HCT116 (cell line): Measurements from ENCODE around the gene NPSR1. TPM values are rescaled to one million over a fixed set of nuclear protein-coding genes. Genes with fewer than 3 reads are reported as not detected.

Experiments used
- ATAC-seq: fragments of 200-7000 bp; cut with Tn5 transposase; 2 replicates; pipeline ENCODE4 v1.9.1; 2020; ENCODE audit warnings: mild to moderate bottlenecking, moderate library complexity
- BruUV-seq: library from RNA; stranded (reverse); fragments of 400-500 nt; replicated peaks from 2 replicates; lab custom pipeline; 2021; lab: Mats Ljungman, UMichigan
- CTCF ChIA-PET: fragments of 300-600 bp; sonication (Branson Sonifier 250); formaldehyde crosslinking; loops from one replicate; lab custom pipeline; 2021; ENCODE audit warnings: antibody characterized with exemption; lab: Charles Lee
- POLR2A ChIA-PET: fragments of 300-600, 350-600 bp; sonication (Branson Sonifier 250); formaldehyde crosslinking; loops from one replicate; lab custom pipeline; 2021; ENCODE audit warnings: antibody characterized with exemption; lab: Charles Lee
- RAD21 ChIA-PET, 2 experiments: fragments of 300-600 bp; sonication (Branson Sonifier 250); formaldehyde crosslinking; loops; one replicate each; lab custom pipeline; 2023; ENCODE audit warnings: low total read pairs in 2 of 2; ENCODE audit not compliant: uncharacterized antibody in 2 of 2, unreplicated experiment in 2 of 2, low non-redundant PET in 1 of 2; lab: Charles Lee
- DNase-seq: peaks from one replicate; pipeline ENCODE4 v3.0.0-alpha.2; 2010; ENCODE audit warnings: low read depth, low spot score
- H2AFZ ChIP-seq: fragments of 200-600 bp; shearing (Covaris generic), sonication (generic); 2 replicates; pipeline ENCODE4 v1.6.1; 2017; ENCODE audit warnings: low read depth, mixed run types, mixed read lengths, antibody characterized with exemption, low read length; ENCODE audit not compliant: poor library complexity, severe bottlenecking
- H3K27ac ChIP-seq: 2 replicates; pipeline ENCODE4 v1.5.1; 2012; ENCODE audit warnings: low read depth, low read length
- H3K27me3 ChIP-seq: fragments of 200-600 bp; sonication (generic); 2 replicates; pipeline ENCODE4 v1.6.1; 2016; ENCODE audit warnings: mixed run types, low read length, mixed read lengths; ENCODE audit not compliant: insufficient read depth
- H3K36me3 ChIP-seq, 2 experiments: fragments of 200-500 bp in 1 of 2; fragments of 200-600 bp in 1 of 2; sonication (Bioruptor generic) in 1 of 2; sonication (generic) in 1 of 2; 2 replicates each; pipeline versions ENCODE4 v1.5.1 to v1.6.1; 2014 to 2016; ENCODE audit warnings: low read length in 2 of 2, inconsistent platforms in 1 of 2, mixed read lengths in 1 of 2, mixed run types in 1 of 2; ENCODE audit not compliant: insufficient read depth in 2 of 2, control insufficient read depth in 1 of 2
- H3K4me1 ChIP-seq, 2 experiments: fragments of 200-600 bp in 1 of 2; sonication (generic) in 1 of 2; 2 replicates each; pipeline versions ENCODE4 v1.5.1 to v1.6.1; 2012 to 2017; ENCODE audit warnings: low read length in 2 of 2, inconsistent platforms in 1 of 2, mild to moderate bottlenecking in 1 of 2, mixed read lengths in 1 of 2, mixed run types in 1 of 2, moderate library complexity in 1 of 2; ENCODE audit not compliant: insufficient read depth in 2 of 2, control insufficient read depth in 1 of 2
- H3K4me2 ChIP-seq: fragments of 200-600 bp; sonication (generic); 2 replicates; pipeline ENCODE4 v1.6.1; 2017; ENCODE audit warnings: mixed run types, low read length, mixed read lengths
- H3K4me3 ChIP-seq, 2 experiments: fragments of 200-600 bp in 1 of 2; sonication (generic) in 1 of 2; replicated peaks in 1 of 2; 2 replicates each; pipeline ENCODE4 v1.5.1; 2011 to 2016; ENCODE audit warnings: low read length in 2 of 2, control low read depth in 1 of 2, low read depth in 1 of 2, mild to moderate bottlenecking in 1 of 2, mixed read lengths in 1 of 2, mixed run types in 1 of 2
- H3K79me2 ChIP-seq: fragments of 200-600 bp; sonication (generic); 2 replicates; pipeline ENCODE4 v1.6.1; 2017; ENCODE audit warnings: mild to moderate bottlenecking, mixed run types, low read length, moderate library complexity, mixed read lengths; ENCODE audit not compliant: insufficient read depth
- H3K9ac ChIP-seq: fragments of 200-600 bp; sonication (generic); 2 replicates; pipeline ENCODE4 v1.6.1; 2016; ENCODE audit warnings: low read length, mixed read lengths
- H3K9me2 ChIP-seq: fragments of 200-600 bp; sonication (generic), shearing (Covaris generic); 2 replicates; pipeline ENCODE4 v1.6.1; 2017; ENCODE audit warnings: mixed run types, mild to moderate bottlenecking, moderate library complexity; ENCODE audit not compliant: insufficient read depth
- H3K9me3 ChIP-seq, 2 experiments: fragments of 200-500 bp in 1 of 2; fragments of 200-600 bp in 1 of 2; sonication (Bioruptor generic) in 1 of 2; sonication (generic) in 1 of 2; 2 replicates each; pipeline ENCODE4 v1.6.1; 2014 to 2017; ENCODE audit warnings: low read length in 2 of 2, mixed read lengths in 2 of 2, inconsistent platforms in 1 of 2, low read depth in 1 of 2, mild to moderate bottlenecking in 1 of 2, mixed run types in 1 of 2, moderate library complexity in 1 of 2; ENCODE audit not compliant: control insufficient read depth in 1 of 2, insufficient read depth in 1 of 2
- H4K20me1 ChIP-seq: fragments of 200-600 bp; sonication (generic), shearing (Covaris generic); 2 replicates; pipeline ENCODE4 v1.6.1; 2017; ENCODE audit warnings: mixed run types, mild to moderate bottlenecking, moderate library complexity; ENCODE audit not compliant: insufficient read depth
- ELF1 ChIP-seq: IDR thresholded peaks from 2 replicates; pipeline ENCODE4 v1.6.1; 2012; ENCODE audit warnings: low read depth, borderline replicate concordance
- EZH2phosphoT487 ChIP-seq: fragments of 200-600 bp; IDR thresholded peaks from 2 replicates; pipeline ENCODE4 v1.6.1; 2018; ENCODE audit warnings: antibody characterized with exemption, borderline replicate concordance
- POLR2AphosphoS5 ChIP-seq: IDR thresholded peaks from 2 replicates; pipeline ENCODE4 v1.6.1; 2011; ENCODE audit warnings: mild to moderate bottlenecking, low read depth, low read length, moderate library complexity
- RAD21 ChIP-seq: IDR thresholded peaks from 2 replicates; pipeline ENCODE4 v1.6.1; 2012; ENCODE audit warnings: low read depth, mild to moderate bottlenecking
- SRF ChIP-seq: IDR thresholded peaks from 2 replicates; pipeline ENCODE4 v1.6.1; 2012; ENCODE audit warnings: low read depth
- ZNF274 ChIP-seq: fragments of 200-500 bp; sonication (Bioruptor generic); IDR thresholded peaks from 2 replicates; pipeline ENCODE4 v1.6.1; 2014; ENCODE audit warnings: mild to moderate bottlenecking, low read depth, low read length, inconsistent platforms
- intact Hi-C: fragments of 100-400 bp; cut with micrococcal nuclease; formaldehyde crosslinking; loops from 2 replicates; pipeline ENCODE4 v1.10.0; 2022
- total RNA-seq: library from RNA; stranded (reverse); gene quantifications from one replicate; pipeline ENCODE4 v1.2.1, GENCODE V29; 2021; ENCODE audit not compliant: unreplicated experiment
- TF ChIP-seq, protein P1 (sequence below), 3 experiments: fragments of 200-600 bp in 1 of 3; sonication (generic) in 1 of 3; IDR thresholded peaks in 2 of 3; conservative IDR thresholded peaks in 1 of 3; 2 replicates each; pipeline ENCODE4 v1.5.1; 2012 to 2017; ENCODE audit warnings: low read depth in 2 of 3, low read length in 2 of 3, antibody characterized with exemption in 1 of 3, borderline replicate concordance in 1 of 3, control low read depth in 1 of 3, mild to moderate bottlenecking in 1 of 3, mixed read lengths in 1 of 3, mixed run types in 1 of 3, moderate library complexity in 1 of 3; ENCODE audit not compliant: insufficient read depth in 1 of 3
- TF ChIP-seq, protein P2 (sequence below): IDR thresholded peaks from 2 replicates; pipeline ENCODE4 v1.6.1; 2012

Gene NPSR1
- total RNA-seq, 1 experiment from 2014 or later: not detected

DNA sequence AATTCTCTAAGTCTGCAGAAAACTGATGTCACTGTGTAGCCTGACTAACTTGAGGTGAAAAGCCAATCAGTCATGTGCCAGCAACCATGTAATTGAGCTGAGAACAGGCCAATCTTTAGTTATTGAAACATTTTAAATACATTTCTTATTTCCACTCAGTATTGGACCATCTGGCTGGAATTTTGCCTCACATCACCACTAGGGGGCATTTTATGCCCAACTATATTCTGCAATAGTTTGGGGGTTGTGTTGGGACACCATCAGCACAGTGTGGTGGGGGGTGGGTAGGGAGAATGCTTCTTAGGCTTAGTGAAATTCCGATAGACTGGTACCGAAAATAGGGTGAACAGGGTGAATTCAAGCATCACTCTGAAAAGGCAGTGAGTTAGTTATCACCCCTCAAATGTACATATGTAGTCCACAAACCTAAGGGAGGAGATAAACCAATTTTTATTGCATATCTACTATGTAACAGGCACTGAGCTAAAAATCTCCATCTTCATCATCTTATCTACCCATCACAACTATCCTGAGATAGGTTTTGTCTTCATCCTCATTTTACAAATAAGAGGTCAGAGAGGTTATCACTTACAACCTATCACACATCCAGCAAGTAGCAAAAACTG is 17.8 kb downstream of the NPSR1 start:
- CTCF ChIA-PET: interaction anchor here (0.8 kb wide), 1 partner anchor 10 kb away, joined by 3 read pairs; no protein-coding TSS in a partner anchor
- BruUV-seq: no TSS peak

More for the DNA sequence above, 17.8 kb downstream of the NPSR1 start:
- H3K9ac ChIP-seq: no peak overlapping the region
- no peaks in the 10 kb centered on the region for H3K9me3 ChIP-seq
- H3K27me3 ChIP-seq: no peaks in the 10 kb centered on the region
- H3K27ac ChIP-seq: no peak overlapping the region
- no peaks in the 10 kb centered on the region for H4K20me1 ChIP-seq
- intact Hi-C loops: loop anchor here (10.0 kb wide), 1 partner anchor 359 kb away; the partner anchor contains the start of gene DPY19L1
- no peaks in the 10 kb centered on the region for H3K9me2 ChIP-seq
- ATAC-seq: peak; percentile 94
- POLR2A ChIA-PET: no interaction called here
- TF ChIP-seq EZH2phosphoT487 (no peak), POLR2AphosphoS5 (no peak), SRF (no peak), ZNF274 (no peak), ELF1 (no peak), RAD21 (peak; percentile 80)
- TF ChIP-seq, protein P1, sequence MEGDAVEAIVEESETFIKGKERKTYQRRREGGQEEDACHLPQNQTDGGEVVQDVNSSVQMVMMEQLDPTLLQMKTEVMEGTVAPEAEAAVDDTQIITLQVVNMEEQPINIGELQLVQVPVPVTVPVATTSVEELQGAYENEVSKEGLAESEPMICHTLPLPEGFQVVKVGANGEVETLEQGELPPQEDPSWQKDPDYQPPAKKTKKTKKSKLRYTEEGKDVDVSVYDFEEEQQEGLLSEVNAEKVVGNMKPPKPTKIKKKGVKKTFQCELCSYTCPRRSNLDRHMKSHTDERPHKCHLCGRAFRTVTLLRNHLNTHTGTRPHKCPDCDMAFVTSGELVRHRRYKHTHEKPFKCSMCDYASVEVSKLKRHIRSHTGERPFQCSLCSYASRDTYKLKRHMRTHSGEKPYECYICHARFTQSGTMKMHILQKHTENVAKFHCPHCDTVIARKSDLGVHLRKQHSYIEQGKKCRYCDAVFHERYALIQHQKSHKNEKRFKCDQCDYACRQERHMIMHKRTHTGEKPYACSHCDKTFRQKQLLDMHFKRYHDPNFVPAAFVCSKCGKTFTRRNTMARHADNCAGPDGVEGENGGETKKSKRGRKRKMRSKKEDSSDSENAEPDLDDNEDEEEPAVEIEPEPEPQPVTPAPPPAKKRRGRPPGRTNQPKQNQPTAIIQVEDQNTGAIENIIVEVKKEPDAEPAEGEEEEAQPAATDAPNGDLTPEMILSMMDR (IDR thresholded peaks at IDR 0.05 in 2 of 3, conservative IDR thresholded peaks at IDR 0.05 in 1 of 3; ENCODE audit: borderline replicate concordance in 1 of 3, insufficient read depth in 1 of 3, low read depth in 2 of 3, low read length in 2 of 3): peak; percentile 55 to 84 (median 74); a peak in 5 of 6 replicates
- TF ChIP-seq, protein P2, sequence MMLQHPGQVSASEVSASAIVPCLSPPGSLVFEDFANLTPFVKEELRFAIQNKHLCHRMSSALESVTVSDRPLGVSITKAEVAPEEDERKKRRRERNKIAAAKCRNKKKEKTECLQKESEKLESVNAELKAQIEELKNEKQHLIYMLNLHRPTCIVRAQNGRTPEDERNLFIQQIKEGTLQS: no peak
- H3K4me1 ChIP-seq: no peaks in the 10 kb centered on the region
- RAD21 ChIA-PET: no interaction called here
- peak; percentile 13 for DNase-seq
- H3K36me3 ChIP-seq: no peaks in the 10 kb centered on the region
- no peak overlapping the region for H3K4me2 ChIP-seq
- no peaks in the 10 kb centered on the region for H3K79me2 ChIP-seq
- H3K4me3 ChIP-seq: no peak overlapping the region
- no peak overlapping the region for H2AFZ ChIP-seq
